GM12878 (cell line): ENCODE data around the gene ITM2C. TPM values are rescaled to one million over a fixed set of nuclear protein-coding genes. Genes with fewer than 3 reads are reported as not detected.
A peak's percentile ranks its signal among the peaks of the same experiment; 100 is the strongest.

Experiments used
- ATAC-seq: fragments of 200-7000 bp; cut with Tn5 transposase; 3 replicates; pipeline ENCODE4 v1.9.1; 2020; ENCODE audit warnings: mild to moderate bottlenecking, moderate library complexity
- BruUV-seq: library from RNA; stranded (reverse); fragments of 400-500 nt; replicated peaks from 2 replicates; lab custom pipeline; 2021; lab: Mats Ljungman, UMichigan
- CTCF ChIA-PET: fragments of 300-600 bp; sonication (Branson Sonifier 250); formaldehyde crosslinking; extraction: SDS; loops from one replicate; lab custom pipeline; 2021; ENCODE audit warnings: inconsistent platforms; lab: Yijun Ruan, JAX
- POLR2A ChIA-PET: fragments of 350-600 bp; formaldehyde crosslinking; extraction: SDS; loops from one replicate; lab custom pipeline; 2021; ENCODE audit warnings: inconsistent platforms; lab: Charles Lee
- RAD21 ChIA-PET: fragments of 300-600 bp; sonication (Branson Sonifier 250); formaldehyde crosslinking; loops from one replicate; lab custom pipeline; 2023; ENCODE audit warnings: antibody characterized with exemption; ENCODE audit not compliant: unreplicated experiment; lab: Charles Lee
- SMC1A ChIA-PET: fragments of 300-600 bp; sonication (Branson Sonifier 250); formaldehyde crosslinking; loops from one replicate; lab custom pipeline; 2023; ENCODE audit not compliant: unreplicated experiment, uncharacterized antibody; lab: Charles Lee
- DNase-seq: peaks from one replicate; pipeline ENCODE4 v3.0.0-alpha.2; 2011; ENCODE audit warnings: low read depth, low spot score
- FAIRE-seq: peaks from 3 replicates; lab custom pipeline; 2011; peaks lifted over from hg19 to GRCh38; lab: Jason Lieb, UNC
- H2AFZ ChIP-seq: 2 replicates; pipeline ENCODE4 v1.6.0; 2011; ENCODE audit warnings: low read depth, low read length, control low read depth; ENCODE audit not compliant: control insufficient read depth
- H3K27ac ChIP-seq: 2 replicates; pipeline ENCODE4 v1.5.1; 2011; ENCODE audit warnings: control low read depth; ENCODE audit not compliant: control insufficient read depth, insufficient read depth
- H3K27me3 ChIP-seq, 2 experiments: replicated peaks in 1 of 2; 2 replicates each; pipeline versions ENCODE4 v1.6.0 to v1.6.1; 2011; ENCODE audit warnings: low read length in 1 of 2; ENCODE audit not compliant: control insufficient read depth in 2 of 2, insufficient read depth in 2 of 2
- H3K36me3 ChIP-seq, 2 experiments: 2 replicates each; pipeline ENCODE4 v1.5.1; 2011; ENCODE audit warnings: low read length in 1 of 2; ENCODE audit not compliant: control insufficient read depth in 2 of 2, insufficient read depth in 2 of 2
- H3K4me1 ChIP-seq: 2 replicates; pipeline ENCODE4 v1.6.1; 2011; ENCODE audit warnings: mild to moderate bottlenecking, low read length, moderate library complexity, mixed read lengths; ENCODE audit not compliant: control insufficient read depth, insufficient read depth
- H3K4me2 ChIP-seq: 2 replicates; pipeline ENCODE4 v1.6.0; 2011; ENCODE audit warnings: control low read depth; ENCODE audit not compliant: control insufficient read depth, insufficient read depth
- H3K4me3 ChIP-seq: fragments of 200-600 bp; sonication (generic); 2 replicates; pipeline ENCODE4 v1.5.1; 2016
- H3K79me2 ChIP-seq: 2 replicates; pipeline ENCODE4 v1.6.0; 2011; ENCODE audit warnings: low read length; ENCODE audit not compliant: control insufficient read depth, insufficient read depth
- H3K9ac ChIP-seq: 2 replicates; pipeline ENCODE4 v1.8.0; 2011; ENCODE audit warnings: low read length, control low read depth, mixed read lengths; ENCODE audit not compliant: control insufficient read depth, insufficient read depth
- H3K9me3 ChIP-seq: replicated peaks from 3 replicates; pipeline ENCODE4 v1.5.1; 2011; ENCODE audit warnings: mild to moderate bottlenecking, low read length; ENCODE audit not compliant: control insufficient read depth, insufficient read depth
- H4K20me1 ChIP-seq: 2 replicates; pipeline ENCODE4 v1.6.0; 2011; ENCODE audit not compliant: control insufficient read depth, insufficient read depth
- CREB1 ChIP-seq: IDR thresholded peaks from 2 replicates; pipeline ENCODE4 v1.6.1; 2012; ENCODE audit warnings: low read depth, mild to moderate bottlenecking, inconsistent platforms
- E2F8 ChIP-seq: fragments of 450-650 bp; IDR thresholded peaks from 2 replicates; pipeline ENCODE4 v1.6.1; 2018; ENCODE audit warnings: mild to moderate bottlenecking, low read depth, moderate library complexity; ENCODE audit not compliant: partially characterized antibody
- ESRRA ChIP-seq: IDR thresholded peaks from 2 replicates; pipeline ENCODE4 v1.6.1; 2012; ENCODE audit warnings: mild to moderate bottlenecking, low read length, improper control_type of control experiment
- JUND ChIP-seq: IDR thresholded peaks from 2 replicates; pipeline ENCODE4 v1.6.1; 2012; ENCODE audit warnings: low read depth, mild to moderate bottlenecking, low read length, improper control_type of control experiment, moderate library complexity
- LARP7 ChIP-seq: fragments of 450-650 bp; IDR thresholded peaks from 2 replicates; pipeline ENCODE4 v1.6.1; 2017; ENCODE audit warnings: mild to moderate bottlenecking
- MEF2A ChIP-seq: IDR thresholded peaks from 2 replicates; pipeline ENCODE4 v1.6.1; 2011; ENCODE audit warnings: low read depth, mild to moderate bottlenecking, low read length, moderate library complexity; ENCODE audit not compliant: insufficient read depth
- RAD21 ChIP-seq: IDR thresholded peaks from 2 replicates; pipeline ENCODE4 v1.6.1; 2011; ENCODE audit warnings: mild to moderate bottlenecking, low read depth, low read length, moderate library complexity; ENCODE audit not compliant: insufficient read depth
- SREBF1 ChIP-seq: IDR thresholded peaks from 2 replicates; pipeline ENCODE4 v1.6.1; 2012; ENCODE audit warnings: mild to moderate bottlenecking, low read length
- SREBF2 ChIP-seq: IDR thresholded peaks from 2 replicates; pipeline ENCODE4 v1.6.1; 2012; ENCODE audit warnings: mild to moderate bottlenecking, low read length
- WGBS: methylation state at CpG from one replicate; pipeline ENCODE4 v1.1.6; 2016; ENCODE audit warnings: low lambda C conversion rate; ENCODE audit not compliant: insufficient replicate concordance, insufficient coverage; ENCODE audit errors: missing lambda C conversion rate; 5-methylcytosine and 5-hydroxymethylcytosine counted together
- in situ Hi-C: fragments of 300-500 bp; cut with MboI; formaldehyde crosslinking; loops from 9 replicates; pipeline ENCODE4 v1.14.3; 2018; ENCODE audit warnings: mixed read lengths
- intact Hi-C: fragments of 100-400 bp; cut with micrococcal nuclease; formaldehyde crosslinking; loops from one replicate; pipeline ENCODE4 v1.14.2; 2022; ENCODE audit not compliant: unreplicated experiment
- polyA plus RNA-seq, 11 experiments: library from polyadenylated mRNA; depleted of rRNA in 4 of 11; unstranded in 6 of 11; stranded (reverse) in 5 of 11; fragments of >200 nt; fragmentation: Nextera tagmentation in 4 of 11; fragmentation: Illumina TruSeq in 1 of 11; extraction: Ambion mirVana in 4 of 11; extraction: Trizol in 1 of 11; gene quantifications; 1 replicate in 1 of 11; 2 replicates in 10 of 11; pipeline versions ENCODE4 v1.2.1 to v1.2.3, GENCODE V29; 2011 to 2016; ENCODE audit warnings: inconsistent platforms in 2 of 11, missing spikeins in 2 of 11, low read depth in 1 of 11
- total RNA-seq, 4 experiments: library from RNA; depleted of rRNA in 3 of 4; stranded (reverse); fragments of >200 nt in 3 of 4; fragmentation: Illumina TruSeq in 1 of 4; extraction: Trizol in 1 of 4; gene quantifications; 2 replicates each; pipeline versions ENCODE4 v1.2.1 to v1.2.3, GENCODE V29; 2013 to 2021
- TF ChIP-seq, protein P1 (sequence below): fragments of 450-650 bp; IDR thresholded peaks from 2 replicates; pipeline ENCODE4 v1.6.1; 2017; ENCODE audit warnings: mild to moderate bottlenecking

ITM2C gene
- total and polyA plus RNA-seq, 10 of the 15 experiments (the other 5 are each of a cell fraction or from before 2014, with no cell fraction given), result 5.4 to 195 (median 149) TPM

- Histone ChIP-seq H3K4me1 (peaks cover 62% of the 10 kb centered on the region), H3K27me3 (no peaks in the 10 kb centered on the region), H3K4me2 (peak overlapping the region; percentile 96; the same call in 1 of the 2 replicates), H3K4me3 (no peak overlapping the region), H3K27ac (peak overlapping the region; percentile 79; the same call in 1 of the 2 replicates), H4K20me1 (no peaks in the 10 kb centered on the region), H3K36me3 (peaks cover 2 to 9% of the 10 kb centered on the region in 2 experiments; a peak in 3 of 4 replicates), H3K9me3 (no peaks in the 10 kb centered on the region), H2AFZ (no peak overlapping the region), H3K79me2 (peaks cover 3% of the 10 kb centered on the region; the same call in 1 of the 2 replicates), H3K9ac (no peak overlapping the region)
- BruUV-seq, result no TSS peak
- intact Hi-C loops, result no loop called here
- no peak for TF ChIP-seq LARP7
- no peak for TF ChIP-seq JUND
- TF ChIP-seq ESRRA, result no peak
- no peak for TF ChIP-seq MEF2A
- TF ChIP-seq RAD21, result no peak
- TF ChIP-seq SREBF1, result no peak
- no peak for TF ChIP-seq SREBF2
- TF ChIP-seq CREB1, result no peak
- TF ChIP-seq E2F8, result no peak
- TF ChIP-seq, protein P1, sequence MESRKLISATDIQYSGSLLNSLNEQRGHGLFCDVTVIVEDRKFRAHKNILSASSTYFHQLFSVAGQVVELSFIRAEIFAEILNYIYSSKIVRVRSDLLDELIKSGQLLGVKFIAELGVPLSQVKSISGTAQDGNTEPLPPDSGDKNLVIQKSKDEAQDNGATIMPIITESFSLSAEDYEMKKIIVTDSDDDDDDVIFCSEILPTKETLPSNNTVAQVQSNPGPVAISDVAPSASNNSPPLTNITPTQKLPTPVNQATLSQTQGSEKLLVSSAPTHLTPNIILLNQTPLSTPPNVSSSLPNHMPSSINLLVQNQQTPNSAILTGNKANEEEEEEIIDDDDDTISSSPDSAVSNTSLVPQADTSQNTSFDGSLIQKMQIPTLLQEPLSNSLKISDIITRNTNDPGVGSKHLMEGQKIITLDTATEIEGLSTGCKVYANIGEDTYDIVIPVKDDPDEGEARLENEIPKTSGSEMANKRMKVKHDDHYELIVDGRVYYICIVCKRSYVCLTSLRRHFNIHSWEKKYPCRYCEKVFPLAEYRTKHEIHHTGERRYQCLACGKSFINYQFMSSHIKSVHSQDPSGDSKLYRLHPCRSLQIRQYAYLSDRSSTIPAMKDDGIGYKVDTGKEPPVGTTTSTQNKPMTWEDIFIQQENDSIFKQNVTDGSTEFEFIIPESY, result no peak
- WGBS, result 90% methylated on average over 10 of the region's 10 CpGs
- in situ Hi-C loops, result no loop called here
- ATAC-seq, result no peak
- DNase-seq, result no peak
- FAIRE-seq, result no peak
- ChIA-PET RAD21 (interaction anchor here (1.3 kb wide), 1 partner anchor 8 kb away, joined by 3 read pairs; no protein-coding TSS in a partner anchor), CTCF (interaction anchor here (1.1 kb wide), 1 partner anchor 27 kb away, joined by 3 read pairs; no protein-coding TSS in a partner anchor), POLR2A (interaction anchor here (0.9 kb wide), 1 partner anchor 8 kb away, joined by 3 read pairs; no protein-coding TSS in a partner anchor), SMC1A (interaction anchor here (1.4 to 1.5 kb wide), 2 partner anchors 10 to 42 kb away, joined by 4 to 5 read pairs; partner anchors contain the start of gene ITM2C)
Observed at GRCh38 chr2:230874876-230875275, 10.1 kb downstream of the ITM2C start.
